Ovary (tissue), 9 donors: ENCODE data around the gene CDKN2B-AS1. TPM values are rescaled to one million over a fixed set of nuclear protein-coding genes. Genes with fewer than 3 reads are reported as not detected.

Source experiments
- DNase-seq, 5 donors: peaks; one replicate each; pipeline ENCODE4 v3.0.0-alpha.2; 2019 to 2020
- H3K27ac ChIP-seq, 2 donors: fragments of 200-600 bp; one replicate each; pipeline versions ENCODE4 v1.5.1 to v1.8.0; 2019 to 2022
- H3K27me3 ChIP-seq: fragments of 200-600 bp; one replicate; pipeline ENCODE4 v1.8.0; 2022
- H3K36me3 ChIP-seq: fragments of 200-600 bp; sonication (generic); one replicate; pipeline ENCODE4 v1.5.1; 2019
- H3K4me1 ChIP-seq: one replicate; pipeline ENCODE4 v1.8.1; 2013; ENCODE audit warnings: mild to moderate bottlenecking, moderate library complexity; ENCODE audit not compliant: insufficient read depth
- H3K4me3 ChIP-seq: fragments of 200-600 bp; sonication (generic); one replicate; pipeline ENCODE4 v1.5.1; 2017
- H3K9me3 ChIP-seq, 2 donors: fragments of 200-600 bp in 1 of 2; sonication (generic) in 1 of 2; one replicate each; pipeline versions ENCODE4 v1.5.1 to v1.8.1; 2013 to 2019; ENCODE audit warnings: mild to moderate bottlenecking in 1 of 2, moderate library complexity in 1 of 2
- EP300 ChIP-seq: sonication (generic); formaldehyde crosslinking; IDR thresholded peaks from one replicate; pipeline ENCODE4 v1.6.1; 2017; ENCODE audit warnings: antibody characterized with exemption
- POLR2A ChIP-seq: fragments of 450-650 bp; IDR thresholded peaks from one replicate; pipeline ENCODE4 v1.6.1; 2017; ENCODE audit warnings: antibody characterized with exemption, mild to moderate bottlenecking, moderate library complexity
- WGBS, 3 donors: extraction: QIAGEN DNeasy Blood & Tissue Kit in 1 of 3; methylation state at CpG; one replicate each; pipeline versions ENCODE4 v1.1.5 to v1.1.7; 2013 to 2017; 5-methylcytosine and 5-hydroxymethylcytosine counted together
- intact Hi-C, 4 donors: fragments of 100-400 bp; cut with DNase I; formaldehyde crosslinking; loops; one replicate each; pipeline versions ENCODE4 v1.11.0 to v1.15.1; 2022 to 2023
- polyA plus RNA-seq, 2 donors: library from polyadenylated mRNA; stranded (reverse); fragments of 200-250 nt in 1 of 2; fragments of 350-450 nt in 1 of 2; fragmentation: Illumina TruSeq in 1 of 2; extraction: RNeasy Lipid Tissue Mini Kit (QIAGEN cat#74804) in 1 of 2; gene quantifications; one replicate each; pipeline ENCODE4 v1.2.3, GENCODE V29; 2013 to 2014
- total RNA-seq, 7 donors: library from RNA; depleted of rRNA in 2 of 7; stranded (reverse); fragments of >200 nt in 2 of 7; fragmentation: NEBNext Ultra II Directional in 3 of 7; extraction: Animal tissue kit (Norgen Biotek cat#: 25700) in 3 of 7; gene quantifications; one replicate each; pipeline versions ENCODE4 v1.1.0 to v1.2.4, GENCODE V29; 2016 to 2023
- TF ChIP-seq, protein P1 (sequence below), 3 donors: fragments of 450-650 bp in 2 of 3; fragments of 200-600 bp in 1 of 3; IDR thresholded peaks; one replicate each; pipeline versions ENCODE4 v1.5.1 to v1.8.0; 2016 to 2022; ENCODE audit warnings: antibody characterized with exemption in 3 of 3, mild to moderate bottlenecking in 1 of 3
- donor health status: DM: no; HTN: no; CAD: no; lungs with moderate emphysema.
- donor health status: DM: no; HTN: no; CAD: no.
- donor health status: Bipolar disorder and iron deficiency.
- donor health status: DM: yes; HTN: yes; CAD: no.
- donor health status: DM: no; HTN: no; CAD: no.
- donor health status: DM: yes; HTN: yes; CAD: no.

Gene CDKN2B-AS1
- total and polyA plus RNA-seq, 9 donors: 0.06 to 2.1 (median 0.58) TPM; not detected in 1

DNA sequence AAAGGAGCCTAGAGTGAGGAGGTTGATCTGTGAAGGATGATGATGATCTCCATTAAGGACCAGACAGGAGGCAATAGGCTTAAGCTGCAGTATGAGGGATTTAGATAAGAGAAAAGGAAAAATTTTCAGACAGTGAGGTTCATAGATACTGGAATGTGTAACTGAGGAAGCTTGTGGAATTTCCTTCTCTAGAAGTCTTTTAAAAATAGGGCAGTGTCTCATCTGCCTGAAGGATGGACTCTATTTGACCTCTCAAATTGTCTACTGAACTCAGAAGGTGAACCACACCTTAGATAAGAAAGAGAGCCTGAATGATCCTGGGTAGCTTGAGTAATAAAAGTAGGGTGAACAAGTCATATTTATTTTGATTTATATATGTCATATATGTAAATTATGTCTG, 162.7 kb downstream of the CDKN2B-AS1 start:
- H3K27ac ChIP-seq: no peak overlapping the region
- no peaks in the 10 kb centered on the region for H3K9me3 ChIP-seq
- no peak for DNase-seq
- H3K4me1 ChIP-seq: no peaks in the 10 kb centered on the region
- no peak for TF ChIP-seq EP300
- TF ChIP-seq, protein P1, sequence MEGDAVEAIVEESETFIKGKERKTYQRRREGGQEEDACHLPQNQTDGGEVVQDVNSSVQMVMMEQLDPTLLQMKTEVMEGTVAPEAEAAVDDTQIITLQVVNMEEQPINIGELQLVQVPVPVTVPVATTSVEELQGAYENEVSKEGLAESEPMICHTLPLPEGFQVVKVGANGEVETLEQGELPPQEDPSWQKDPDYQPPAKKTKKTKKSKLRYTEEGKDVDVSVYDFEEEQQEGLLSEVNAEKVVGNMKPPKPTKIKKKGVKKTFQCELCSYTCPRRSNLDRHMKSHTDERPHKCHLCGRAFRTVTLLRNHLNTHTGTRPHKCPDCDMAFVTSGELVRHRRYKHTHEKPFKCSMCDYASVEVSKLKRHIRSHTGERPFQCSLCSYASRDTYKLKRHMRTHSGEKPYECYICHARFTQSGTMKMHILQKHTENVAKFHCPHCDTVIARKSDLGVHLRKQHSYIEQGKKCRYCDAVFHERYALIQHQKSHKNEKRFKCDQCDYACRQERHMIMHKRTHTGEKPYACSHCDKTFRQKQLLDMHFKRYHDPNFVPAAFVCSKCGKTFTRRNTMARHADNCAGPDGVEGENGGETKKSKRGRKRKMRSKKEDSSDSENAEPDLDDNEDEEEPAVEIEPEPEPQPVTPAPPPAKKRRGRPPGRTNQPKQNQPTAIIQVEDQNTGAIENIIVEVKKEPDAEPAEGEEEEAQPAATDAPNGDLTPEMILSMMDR (IDR thresholded peaks at IDR 0.05): no peak
- intact Hi-C loops: no loop called here
- H3K27me3 ChIP-seq: no peaks in the 10 kb centered on the region
- H3K36me3 ChIP-seq: no peaks in the 10 kb centered on the region
- no peak overlapping the region for H3K4me3 ChIP-seq

DNA sequence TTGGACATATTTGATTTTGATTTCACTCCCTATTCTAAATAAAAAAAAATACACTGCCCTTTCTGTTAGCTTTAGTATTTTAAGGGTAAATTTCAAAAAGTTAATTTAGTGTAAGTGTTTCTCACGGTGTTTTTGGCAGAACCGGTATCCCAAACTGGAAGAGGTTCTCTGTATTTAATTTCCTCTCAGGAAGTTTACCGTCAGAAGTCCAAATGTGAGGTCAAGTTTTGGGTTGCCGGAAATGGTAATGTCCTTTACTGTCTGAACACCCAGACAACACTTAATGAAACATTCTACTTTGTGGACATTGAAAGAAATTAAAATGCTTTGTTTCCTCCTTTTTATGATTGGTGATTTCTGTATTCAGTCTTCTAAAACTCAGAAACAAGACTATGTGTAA, 163.2 kb downstream of the CDKN2B-AS1 start:
- 23 to 32% (median 27%) methylated on average over 4 of the region's 4 CpGs for WGBS, 3 donors
- Histone ChIP-seq H3K4me3 (no peak overlapping the region), H3K4me1 (no peaks in the 10 kb centered on the region), H3K27ac (no peak overlapping the region), H3K9me3 (no peaks in the 10 kb centered on the region), H3K27me3 (no peaks in the 10 kb centered on the region), H3K36me3 (no peaks in the 10 kb centered on the region)
- TF ChIP-seq POLR2A (no peak), EP300 (no peak)
- TF ChIP-seq, protein P1 (IDR thresholded peaks at IDR 0.05): no peak
- intact Hi-C loops: no loop called here
- DNase-seq: no peak

DNA sequence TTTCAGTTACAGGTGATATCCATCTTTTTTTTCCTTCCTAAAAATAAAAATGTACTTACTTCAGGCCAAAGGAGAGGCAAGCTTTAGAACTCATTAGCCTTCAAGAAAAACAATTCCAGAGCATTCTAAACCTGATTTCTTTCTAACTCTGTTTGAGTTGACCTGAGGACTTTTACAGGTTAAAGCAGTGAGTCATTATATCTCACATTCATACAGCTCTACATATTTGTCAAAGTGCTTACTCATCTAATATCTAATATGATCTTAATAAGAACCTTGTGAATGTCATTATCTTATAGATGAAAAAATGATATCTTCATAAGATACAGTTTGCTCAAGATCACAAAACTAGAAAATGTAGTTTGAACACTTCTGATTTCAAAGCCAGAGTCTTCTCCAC, 163.7 kb downstream of the CDKN2B-AS1 start:
- TF ChIP-seq, protein P1 (IDR thresholded peaks at IDR 0.05): no peak
- TF ChIP-seq EP300 (no peak), POLR2A (no peak)
- no peaks in the 10 kb centered on the region for H3K36me3 ChIP-seq
- no peaks in the 10 kb centered on the region for H3K27me3 ChIP-seq
- no peak overlapping the region for H3K4me3 ChIP-seq
- H3K27ac ChIP-seq: no peak overlapping the region
- H3K9me3 ChIP-seq: no peaks in the 10 kb centered on the region
- intact Hi-C loops: no loop called here
- H3K4me1 ChIP-seq: no peaks in the 10 kb centered on the region
- no peak for DNase-seq

DNA sequence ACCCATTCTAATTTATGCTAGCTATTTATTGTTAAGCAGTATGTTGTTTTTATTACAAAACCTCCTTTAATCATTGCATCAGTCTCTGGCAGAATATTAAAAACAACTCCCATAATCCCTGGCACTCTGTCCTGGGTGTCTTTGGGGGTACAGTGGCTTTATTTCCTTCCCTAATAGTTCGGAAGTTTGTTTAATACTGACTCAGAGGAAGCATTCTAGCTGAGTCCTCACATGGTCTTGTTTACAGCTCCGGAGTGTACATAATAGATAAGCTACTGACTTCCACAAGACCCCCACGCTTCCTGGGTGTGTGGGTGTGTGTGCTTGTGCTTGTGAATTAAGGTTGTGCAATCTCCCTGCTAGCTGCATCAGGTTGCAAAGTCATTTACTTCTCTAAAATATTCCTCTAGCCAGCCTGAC, 164.3 kb downstream of the CDKN2B-AS1 start:
- intact Hi-C loops: no loop called here
- no peak overlapping the region for H3K4me3 ChIP-seq
- H3K4me1 ChIP-seq: no peaks in the 10 kb centered on the region
- peak; percentile 27 to 73 (median 66) for DNase-seq
- H3K27ac ChIP-seq: no peak overlapping the region
- H3K36me3 ChIP-seq: no peaks in the 10 kb centered on the region
- no peaks in the 10 kb centered on the region for H3K27me3 ChIP-seq
- TF ChIP-seq POLR2A (no peak), EP300 (no peak)
- TF ChIP-seq, protein P1 (IDR thresholded peaks at IDR 0.05): no peak
- no peaks in the 10 kb centered on the region for H3K9me3 ChIP-seq
- WGBS, 3 donors: 0 to 5% (median 2%) methylated on average over 3 of the region's 3 CpGs

DNA sequence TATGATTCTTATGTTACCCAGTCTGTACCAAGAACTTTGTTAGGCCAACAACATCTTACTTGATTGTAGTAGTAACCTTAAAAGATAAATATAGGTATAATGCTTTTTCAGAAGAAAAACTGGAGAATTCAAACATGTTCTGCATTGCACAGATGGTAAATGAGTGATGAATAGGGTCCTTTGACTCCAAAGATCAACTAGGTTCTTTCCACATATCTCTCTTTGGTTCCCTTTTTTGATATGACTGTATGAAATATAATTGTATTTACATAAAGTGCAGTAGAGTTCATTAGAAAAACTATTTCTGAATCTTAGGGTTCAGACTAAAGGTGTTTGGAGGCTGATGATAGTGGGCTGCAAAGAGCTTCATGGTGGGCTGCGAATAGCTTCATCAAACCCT, 165.0 kb downstream of the CDKN2B-AS1 start:
- Histone ChIP-seq H3K9me3 (no peaks in the 10 kb centered on the region), H3K27me3 (no peaks in the 10 kb centered on the region), H3K27ac (no peak overlapping the region), H3K4me3 (no peak overlapping the region), H3K36me3 (no peaks in the 10 kb centered on the region), H3K4me1 (no peaks in the 10 kb centered on the region)
- intact Hi-C loops: no loop called here
- TF ChIP-seq POLR2A (no peak), EP300 (no peak)
- TF ChIP-seq, protein P1 (IDR thresholded peaks at IDR 0.05): no peak
- WGBS, 3 donors: 93 to 98% (median 96%) methylated on average over 1 of the region's 1 CpG
- no peak for DNase-seq
